NCI-H82 treated with DMSO at 0.1 percent for 48 hours (cell line): ENCODE measurements around the gene PHF2.

Experiments
- DNase-seq: peaks from one replicate; lab custom pipeline; 2025; ENCODE audit not compliant: unreplicated experiment; lab: John Stamatoyannopoulos, UW

Gene PHF2

DNA sequence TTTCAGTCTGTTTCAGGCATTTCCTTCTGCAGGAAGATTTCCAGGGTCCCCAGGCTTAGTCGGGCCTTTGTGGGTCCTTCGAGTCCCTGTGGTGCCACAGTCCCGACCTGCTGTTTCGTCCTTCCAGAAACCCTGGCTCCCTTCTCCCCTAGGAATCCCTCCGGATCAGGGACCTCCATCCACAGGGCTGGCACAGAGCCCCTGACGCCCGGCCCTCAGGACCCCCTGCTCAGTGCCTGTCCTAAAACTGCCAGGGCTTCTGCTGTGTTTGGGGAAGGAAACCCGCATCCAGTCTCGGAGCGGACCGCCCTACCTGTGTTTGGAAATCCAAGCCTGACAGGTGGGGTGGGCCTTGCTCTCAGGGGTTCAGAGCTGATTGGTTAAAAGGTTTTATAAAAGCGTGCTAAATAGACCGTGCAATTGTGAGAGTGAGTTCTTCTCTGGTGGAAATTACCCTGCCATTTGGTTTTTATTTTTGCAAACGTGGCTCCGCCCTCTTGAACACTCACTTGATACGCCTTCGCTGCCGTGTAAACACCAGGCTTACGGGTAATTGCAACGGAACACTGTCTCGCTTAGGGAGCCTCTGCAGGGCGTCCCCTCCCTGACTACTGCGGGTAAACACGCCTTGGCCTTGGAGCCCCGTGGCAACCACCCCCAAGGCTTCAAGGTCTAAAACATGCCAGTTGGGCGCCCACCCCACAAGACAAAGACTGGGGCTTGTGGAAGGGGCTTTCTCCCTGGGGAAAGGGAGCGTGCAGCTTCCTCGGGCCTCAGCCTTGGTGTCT lies 121.2 kb downstream of the PHF2 start:
- no peak for DNase-seq

DNA sequence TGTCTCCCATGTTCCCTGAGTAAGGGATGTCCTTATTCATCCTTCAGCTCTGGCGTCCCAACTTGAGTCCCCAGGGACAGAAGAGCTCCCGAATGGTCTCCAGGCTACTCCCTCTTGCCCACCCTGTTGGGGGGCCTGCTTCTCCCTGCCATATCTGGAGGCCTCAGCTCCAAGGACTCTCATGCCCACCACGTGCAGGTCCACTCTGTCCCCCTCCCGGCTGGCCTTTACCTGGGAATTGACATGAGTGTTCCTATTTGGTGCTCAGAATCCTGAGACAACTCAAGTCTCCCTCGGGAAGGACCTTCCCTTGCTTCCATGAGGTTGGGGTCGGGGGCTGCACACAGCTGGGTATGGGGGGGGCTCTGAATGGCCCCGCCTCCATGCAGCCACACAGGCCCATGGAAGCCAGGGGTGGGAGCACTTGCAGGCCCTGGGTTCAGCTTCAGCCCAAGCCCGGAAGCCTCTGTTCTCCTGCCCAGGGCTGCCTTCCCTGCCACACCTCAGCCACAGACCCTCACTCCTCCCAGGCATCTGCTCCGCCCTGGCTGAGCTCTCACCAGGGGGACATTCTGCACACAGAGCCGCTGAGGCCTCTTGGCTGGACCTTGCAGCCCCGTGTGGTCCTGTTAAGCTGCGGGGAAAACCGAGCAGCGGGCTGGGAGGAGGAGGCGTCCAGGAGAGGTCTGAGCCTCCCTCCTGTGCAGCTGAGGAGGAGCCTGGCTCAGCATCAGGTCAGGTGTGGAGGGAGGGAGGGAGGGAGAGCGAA lies 121.9 kb downstream of the PHF2 start:
- DNase-seq, result no peak

DNA sequence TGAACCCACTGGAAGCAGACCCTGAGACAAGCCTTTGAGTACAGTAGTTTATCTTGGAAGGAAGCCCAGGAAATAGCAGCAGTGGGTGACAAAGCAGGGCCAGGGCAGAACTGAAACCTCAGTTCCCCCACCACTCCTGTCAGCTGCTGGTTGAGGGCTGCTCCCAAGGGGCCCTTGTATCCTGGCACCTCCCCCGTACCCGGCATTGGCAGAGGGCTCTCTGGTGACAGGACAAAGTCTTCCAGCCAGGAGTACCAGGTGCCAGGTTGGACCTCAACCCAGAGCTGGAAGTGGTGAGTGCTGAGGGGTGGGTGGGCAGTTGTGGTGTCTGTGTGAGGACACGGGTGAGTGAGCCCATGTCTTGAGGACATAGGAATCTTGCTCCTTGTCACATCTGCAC lies 123.3 kb downstream of the PHF2 start:
- DNase-seq, result no peak

DNA sequence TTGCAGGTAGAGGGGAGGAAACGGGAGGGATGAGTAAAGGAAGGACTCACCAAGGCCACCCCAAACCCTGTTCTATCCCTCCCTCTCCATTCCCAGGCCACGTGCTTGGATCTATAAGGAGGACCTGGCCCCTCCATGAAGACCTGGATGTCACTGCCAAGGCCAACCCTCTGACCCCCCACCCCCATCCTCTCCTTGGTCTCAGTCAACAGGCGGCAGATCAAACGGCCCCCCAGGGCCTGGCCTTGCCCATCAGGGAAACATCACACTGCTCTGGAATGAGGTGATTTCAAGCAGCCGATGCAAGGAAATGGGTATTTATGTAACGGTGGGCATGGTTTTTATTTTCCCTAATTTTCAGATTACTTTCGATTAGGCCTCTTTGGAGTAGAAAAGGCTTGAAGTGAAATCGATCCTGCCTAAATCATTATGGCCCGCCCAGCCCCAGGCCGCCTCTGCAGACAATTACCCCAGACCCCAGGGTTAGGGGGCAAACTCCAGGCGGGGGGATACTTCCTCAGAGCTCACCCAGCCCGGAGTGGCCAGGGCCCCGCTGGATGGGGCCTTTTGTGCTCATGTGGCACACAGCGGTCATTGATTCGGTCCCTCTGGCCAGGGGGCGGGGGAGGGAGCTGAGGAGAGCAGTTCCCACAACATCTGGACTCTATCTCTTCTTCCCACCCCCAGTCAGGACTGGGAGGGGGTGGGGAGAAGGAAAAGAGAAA lies 125.3 kb downstream of the PHF2 start:
- DNase-seq, result no peak

DNA sequence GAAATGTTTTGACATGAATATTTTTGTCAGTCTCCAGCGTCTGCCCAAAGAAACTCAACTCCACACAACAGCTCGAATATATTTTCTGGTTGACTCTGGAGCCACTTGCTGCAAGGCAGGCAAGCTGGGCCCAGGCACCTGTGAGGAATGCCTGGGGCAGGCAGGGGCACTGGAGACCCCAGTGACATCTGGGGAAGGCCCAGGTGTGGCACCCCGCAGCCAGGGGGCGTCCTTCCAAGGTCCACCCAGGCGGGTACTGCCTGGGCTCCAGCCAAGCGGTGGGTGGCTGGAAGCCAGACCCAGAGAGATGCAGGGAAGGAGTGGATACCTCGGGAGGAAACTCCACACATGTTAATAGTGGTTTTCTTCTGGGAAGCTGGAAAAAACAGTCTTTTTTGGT lies 125.9 kb downstream of the PHF2 start:
- DNase-seq, result no peak

DNA sequence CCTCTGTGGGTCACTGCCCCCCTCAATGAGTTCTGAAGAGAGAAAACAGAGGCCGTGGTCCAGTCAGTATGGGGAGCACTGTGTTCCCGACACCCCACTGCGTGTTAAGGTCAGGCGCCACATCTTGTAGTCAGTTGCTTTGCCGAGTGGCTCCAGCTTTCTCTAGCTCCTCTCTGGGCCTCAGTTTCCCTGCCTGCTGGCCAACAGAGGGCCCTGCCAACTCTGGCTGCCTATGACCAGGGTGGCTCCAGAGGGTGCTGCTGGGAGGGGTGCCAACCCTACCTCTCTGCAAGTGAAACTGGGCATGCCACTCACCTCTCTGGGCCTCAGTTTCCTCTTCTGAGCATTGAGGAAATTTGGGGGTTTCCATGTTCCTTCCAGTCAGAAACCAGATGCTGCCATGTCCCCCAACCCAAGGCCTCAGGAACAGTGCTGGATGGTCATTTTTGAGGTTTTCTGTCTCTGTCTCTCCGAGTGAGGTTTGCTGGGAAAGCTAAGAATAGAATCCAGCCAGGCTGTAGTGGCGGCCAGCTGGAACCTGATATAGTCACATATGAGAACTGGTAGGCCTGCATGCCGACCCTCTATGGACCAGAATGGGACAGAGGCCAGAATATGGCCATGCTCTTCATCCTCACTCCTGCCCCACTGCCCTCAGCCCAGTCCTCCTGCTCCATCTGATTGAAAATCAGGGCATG lies 132.1 kb downstream of the PHF2 start:
- no peak for DNase-seq

DNA sequence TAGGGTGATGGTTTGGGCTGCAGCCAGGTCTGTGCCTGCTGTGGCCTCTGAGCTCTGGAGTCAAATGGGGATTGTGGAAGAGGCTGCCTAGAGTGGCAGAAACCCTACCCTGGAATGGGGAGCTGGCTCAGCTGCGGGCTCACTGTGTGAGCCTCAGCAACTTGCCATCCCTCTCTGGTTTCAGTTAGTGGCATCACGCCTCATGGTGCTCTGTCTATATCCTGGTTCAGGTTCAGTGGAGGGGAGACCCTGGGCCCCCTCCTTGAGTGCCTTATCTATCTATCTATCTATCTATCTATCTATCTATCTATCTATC lies 132.6 kb downstream of the PHF2 start:
- no peak for DNase-seq

DNA sequence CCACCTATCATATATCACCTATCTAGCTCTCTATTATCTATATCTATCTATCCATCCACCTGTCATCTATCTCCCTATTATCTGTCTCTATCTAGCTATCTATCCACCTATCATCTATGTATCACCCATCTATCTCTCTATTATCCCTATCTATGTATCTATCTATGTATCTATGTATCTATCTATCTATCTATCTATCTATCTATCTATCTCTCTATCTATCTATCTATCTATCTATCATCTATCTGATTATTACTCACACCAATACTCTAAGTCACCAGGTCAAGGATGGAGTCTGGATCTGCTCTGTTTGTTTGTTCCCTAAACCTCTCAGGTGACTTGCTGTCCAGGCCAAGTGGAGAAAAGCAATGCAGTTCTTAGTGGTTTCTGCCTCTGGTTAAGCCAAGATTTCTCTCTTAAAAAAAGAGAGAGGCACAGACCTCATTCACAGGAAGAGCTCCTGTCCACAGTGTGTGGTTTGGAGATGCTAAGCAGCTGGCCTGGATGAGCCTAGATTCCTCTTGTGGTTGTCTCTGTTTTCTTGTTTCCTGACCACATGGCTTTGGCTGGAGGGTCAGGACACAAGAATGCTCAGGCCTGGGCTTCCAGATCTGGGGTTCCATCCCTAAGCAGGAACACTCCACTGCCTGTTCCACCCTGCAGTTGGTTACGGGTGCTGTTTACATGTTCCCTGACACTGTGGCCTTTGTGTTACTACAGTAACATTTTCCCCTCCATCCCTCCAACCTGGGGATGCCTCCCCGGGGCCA lies 133.4 kb downstream of the PHF2 start:
- no peak for DNase-seq

DNA sequence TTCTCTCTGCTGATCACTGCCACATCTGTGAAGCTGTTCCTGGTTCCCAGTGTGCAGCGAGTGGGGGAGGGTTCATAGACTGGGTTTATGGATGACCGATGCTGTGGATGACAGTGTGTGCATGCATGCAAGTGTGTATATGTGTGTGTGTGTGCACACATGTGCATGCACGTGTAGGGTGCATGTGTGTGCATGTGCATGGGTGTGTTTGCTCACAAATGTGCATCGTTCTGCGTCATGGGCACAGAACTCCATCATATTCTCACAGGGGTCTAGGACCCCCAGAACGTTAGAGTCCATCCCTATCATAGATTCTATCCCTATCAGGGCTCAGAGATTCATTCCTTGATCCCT lies 134.0 kb downstream of the PHF2 start:
- DNase-seq, result no peak

DNA sequence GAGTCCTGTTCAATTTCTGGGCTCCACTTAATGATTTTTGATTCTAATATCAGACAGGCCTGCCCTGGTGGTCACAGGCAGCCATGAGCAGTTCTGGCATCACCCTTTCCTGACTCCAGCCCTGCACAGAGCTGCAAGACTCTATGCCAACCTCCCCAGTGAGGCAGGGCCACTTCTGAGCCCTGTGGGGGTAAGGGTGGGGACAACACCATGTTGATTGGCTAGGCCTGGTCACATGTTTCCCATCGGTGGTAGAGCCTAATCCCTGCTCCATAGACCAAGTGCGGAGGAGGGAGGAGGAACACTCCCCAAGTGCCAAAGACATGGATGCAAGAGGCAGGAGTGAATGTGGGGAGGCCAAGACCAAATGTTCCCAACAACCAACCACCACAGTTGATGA lies 134.6 kb downstream of the PHF2 start:
- no peak for DNase-seq

DNA sequence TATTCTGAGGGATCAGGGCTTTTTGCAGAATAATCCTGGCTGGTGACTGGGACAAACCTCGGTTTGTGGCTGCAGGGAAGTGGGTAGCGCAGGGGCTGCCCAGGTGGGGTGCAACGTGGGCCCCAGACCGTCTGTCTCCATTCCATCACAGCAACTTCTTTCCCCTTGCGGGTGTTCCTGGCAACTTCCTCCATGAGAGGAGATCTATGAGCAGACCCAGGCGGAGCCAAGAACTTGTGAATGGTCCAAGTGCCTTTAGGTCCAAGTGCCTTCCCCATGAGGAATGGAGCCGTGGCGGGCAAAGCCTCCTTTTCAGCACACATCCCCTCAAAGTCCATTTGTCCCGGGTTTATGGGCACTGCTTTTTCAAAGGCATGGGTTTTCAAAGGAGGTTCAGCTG lies 136.5 kb downstream of the PHF2 start:
- DNase-seq, result no peak

DNA sequence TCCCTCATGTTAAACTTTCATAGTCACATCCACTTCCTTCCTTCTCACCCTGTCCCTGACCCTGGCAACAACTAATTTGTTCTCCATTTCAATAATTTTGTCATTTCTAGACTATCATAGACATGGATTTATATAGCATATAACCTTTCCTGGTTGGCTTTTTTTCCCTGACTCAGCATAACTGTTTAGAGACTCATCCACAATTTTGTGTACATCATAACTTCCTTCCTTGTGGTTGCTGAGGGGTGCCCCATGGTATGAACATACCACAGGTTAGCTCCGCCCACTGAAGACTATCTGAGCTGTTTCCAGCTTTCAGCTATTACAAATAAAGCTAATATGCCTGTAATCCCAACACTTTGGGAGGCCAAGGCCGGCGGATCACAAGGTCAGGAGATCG lies 137.3 kb downstream of the PHF2 start:
- no peak for DNase-seq

DNA sequence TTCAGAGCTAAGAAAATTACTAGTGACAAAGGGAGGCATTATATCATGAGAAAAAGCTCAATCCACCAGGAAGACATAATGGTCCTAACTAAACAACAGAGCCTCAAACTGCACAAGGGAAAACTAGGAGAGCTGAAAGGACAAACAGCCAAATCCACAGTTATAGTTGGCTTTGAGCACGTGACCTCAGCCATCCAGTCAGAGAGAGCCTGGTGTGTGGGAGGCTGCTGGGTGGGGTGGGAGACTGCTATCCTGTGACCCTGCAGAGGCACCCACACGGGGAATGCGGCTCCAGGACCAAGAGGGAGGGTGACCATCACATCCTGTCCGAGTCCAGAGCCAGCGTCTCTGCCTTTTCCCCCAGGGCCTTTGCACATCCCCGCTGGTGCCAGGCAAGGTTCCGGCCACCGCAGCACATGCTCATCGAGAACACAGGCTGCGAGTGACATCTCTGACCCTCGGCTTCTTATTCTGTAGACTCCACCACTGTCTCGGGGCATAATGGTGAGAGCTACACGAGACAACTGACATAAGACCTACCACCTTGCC lies 145.1 kb downstream of the PHF2 start:
- DNase-seq, result no peak

DNA sequence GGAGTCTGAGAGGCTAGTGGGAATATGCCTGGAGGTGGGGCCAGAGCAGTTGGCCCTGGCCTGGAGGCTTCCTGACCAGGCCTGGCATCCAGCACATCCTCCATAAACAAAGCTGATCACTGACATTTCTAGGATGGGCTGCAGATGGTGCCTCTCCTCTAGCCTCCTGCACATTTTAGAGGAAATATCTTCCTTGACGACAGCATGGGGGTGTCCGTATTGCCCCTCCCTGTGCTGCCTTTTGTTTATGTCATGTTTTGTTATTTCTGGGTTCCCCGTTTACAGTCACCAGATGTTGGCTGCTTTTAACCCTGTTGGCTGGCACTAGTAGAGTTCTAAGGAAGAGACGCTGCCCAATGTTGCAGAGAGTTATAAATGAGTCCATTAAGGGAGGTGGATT lies 148.5 kb downstream of the PHF2 start:
- DNase-seq, result no peak

DNA sequence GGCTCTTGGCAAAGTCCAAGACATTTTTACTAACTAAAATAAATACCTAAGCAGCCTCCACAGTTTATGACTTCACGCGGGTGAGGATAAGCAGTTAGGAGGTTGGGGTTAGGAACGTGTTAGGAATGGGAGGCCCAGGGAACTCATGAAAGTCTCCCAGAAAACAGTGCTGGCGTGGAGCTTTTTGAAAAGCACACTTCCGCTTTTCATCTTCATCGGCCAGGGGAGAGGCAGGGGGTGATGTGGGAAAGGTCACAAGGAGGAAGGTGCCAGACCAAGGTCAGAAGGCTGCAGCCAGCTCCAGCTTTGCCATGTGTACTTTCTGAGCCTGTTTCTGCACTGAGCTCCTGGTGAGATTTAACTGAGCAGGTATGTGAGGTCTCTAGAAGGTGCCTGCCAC lies 149.0 kb downstream of the PHF2 start:
- DNase-seq, result no peak

DNA sequence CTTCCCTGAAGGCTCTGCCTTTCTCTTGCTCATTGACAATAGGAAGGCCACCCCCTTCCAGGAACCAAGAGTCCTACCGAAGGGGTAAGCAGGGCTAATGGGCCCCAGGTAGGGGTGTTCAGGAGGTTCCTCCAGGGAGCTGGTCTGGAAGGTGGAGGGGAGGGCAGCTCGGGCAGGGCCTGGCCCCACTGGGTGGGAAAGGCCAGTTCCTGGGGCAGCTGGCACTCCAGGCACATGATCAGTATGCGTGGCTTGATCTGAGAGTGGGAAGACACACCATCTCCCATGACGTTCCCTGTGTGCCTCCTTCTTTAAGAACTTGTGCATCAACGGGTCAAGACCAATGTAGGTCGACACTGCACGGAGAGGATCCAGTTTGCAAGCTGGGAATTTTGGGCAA lies 149.8 kb downstream of the PHF2 start:
- no peak for DNase-seq
